ENCODE measurements around the gene ARID1B.
"Not testable (repeated sequence)": the region's sequence is repeated elsewhere in the genome, so short reads cannot be mapped to it uniquely, and the experiment has no call there.

ARID1B gene

DNA sequence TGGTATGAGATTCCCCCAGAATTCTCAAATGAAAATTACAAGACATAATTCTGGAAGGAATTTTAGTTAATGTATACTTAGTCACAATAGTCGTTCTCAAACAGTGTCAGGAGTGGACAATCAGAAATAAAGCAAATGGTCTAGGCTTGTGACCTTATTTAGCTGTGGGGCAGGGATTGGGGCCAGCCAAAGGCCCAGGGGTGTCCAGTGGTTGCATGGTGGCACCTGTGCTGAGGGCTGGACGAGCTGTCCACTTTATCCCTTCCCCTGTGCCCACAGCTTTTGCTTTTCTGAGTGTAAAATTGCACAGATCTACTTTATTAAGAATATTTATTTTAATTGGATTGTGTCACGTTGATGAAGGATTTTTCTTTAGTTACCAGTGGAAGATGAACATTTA is 195.0 kb downstream of the ARID1B start:
- DNase-seq: no peak

DNA sequence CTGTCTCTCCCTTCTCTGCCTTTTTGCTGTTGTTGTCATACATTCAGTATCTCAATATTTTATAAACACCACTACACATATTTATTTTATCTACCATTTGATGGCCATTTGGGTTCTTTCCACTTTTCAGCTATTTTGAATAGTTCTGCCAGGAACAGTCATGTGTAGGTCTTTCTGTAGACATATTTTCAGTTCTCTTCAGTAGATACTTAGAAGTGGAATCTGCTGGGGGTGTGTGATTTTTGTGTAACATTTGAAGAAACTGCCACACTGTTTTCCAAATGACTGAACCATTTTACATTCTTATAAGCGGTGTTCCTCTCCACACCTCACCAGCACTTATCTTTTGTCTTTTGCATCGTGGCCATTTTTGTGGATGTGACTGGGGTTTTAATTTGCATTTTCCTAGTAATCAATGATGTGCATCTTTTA is 197.7 kb downstream of the ARID1B start:
- no peak for DNase-seq

DNA sequence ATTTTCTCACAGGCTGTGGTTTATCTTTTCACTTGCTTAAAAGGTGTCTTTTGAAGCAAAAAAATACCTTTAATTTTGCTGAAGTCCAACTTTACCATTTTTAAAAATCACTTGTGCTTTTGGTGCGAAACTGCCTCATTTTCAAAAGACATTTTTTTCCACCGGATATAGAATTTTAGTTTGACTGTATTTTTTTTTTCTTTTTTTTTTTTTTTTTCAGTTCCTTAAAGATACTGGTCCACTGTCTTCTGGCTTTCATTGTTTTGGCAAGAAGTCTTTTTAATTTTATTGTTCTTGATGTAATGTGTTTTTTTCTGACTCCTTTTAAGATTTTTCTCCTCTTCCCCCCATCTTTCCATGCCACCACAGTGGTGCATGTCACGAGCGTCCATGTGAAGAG is 198.2 kb downstream of the ARID1B start:
- DNase-seq: no peak

DNA sequence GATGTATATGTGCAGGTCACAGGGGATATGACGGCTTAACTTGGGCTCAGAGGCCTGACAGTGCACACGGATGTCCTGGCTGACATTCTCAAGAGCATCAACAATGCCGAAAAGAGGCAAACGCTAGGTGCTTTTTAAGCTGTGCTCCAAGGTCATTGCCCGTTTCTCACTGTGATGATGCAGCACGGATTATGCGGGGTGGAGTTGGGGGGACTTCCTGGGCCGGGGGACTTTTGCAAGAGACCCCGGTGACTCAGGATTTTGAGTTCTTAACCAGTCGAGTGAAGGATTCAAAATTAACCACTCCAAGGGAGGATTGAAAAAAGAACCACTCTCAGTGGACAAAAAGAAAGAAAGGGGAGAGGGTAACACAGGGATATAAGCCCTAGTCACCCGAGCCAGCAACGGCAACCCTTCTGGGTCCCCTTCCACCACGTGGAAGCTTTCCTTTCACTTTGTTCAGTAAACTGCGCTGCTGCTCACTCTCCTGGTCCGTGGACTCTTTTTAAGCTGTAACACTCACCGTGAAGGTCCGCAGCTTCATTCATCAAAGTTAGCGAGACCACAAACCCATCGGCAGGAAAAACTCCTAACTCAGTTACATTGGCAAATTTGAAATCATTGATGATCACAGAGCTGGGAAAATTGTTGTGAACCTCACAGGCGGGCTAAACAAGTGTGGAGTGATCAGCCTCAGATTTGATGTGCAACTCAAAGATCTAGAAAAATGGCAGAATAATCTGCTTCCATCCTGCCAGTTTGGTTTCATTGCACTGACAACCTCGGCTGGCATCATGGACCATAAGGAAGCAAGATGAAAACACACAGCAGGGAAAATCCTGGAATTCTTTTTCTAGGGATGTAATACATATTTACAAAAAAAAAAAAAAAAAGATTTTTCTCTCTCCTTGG is 199.3 kb downstream of the ARID1B start:
- no peak for DNase-seq

DNA sequence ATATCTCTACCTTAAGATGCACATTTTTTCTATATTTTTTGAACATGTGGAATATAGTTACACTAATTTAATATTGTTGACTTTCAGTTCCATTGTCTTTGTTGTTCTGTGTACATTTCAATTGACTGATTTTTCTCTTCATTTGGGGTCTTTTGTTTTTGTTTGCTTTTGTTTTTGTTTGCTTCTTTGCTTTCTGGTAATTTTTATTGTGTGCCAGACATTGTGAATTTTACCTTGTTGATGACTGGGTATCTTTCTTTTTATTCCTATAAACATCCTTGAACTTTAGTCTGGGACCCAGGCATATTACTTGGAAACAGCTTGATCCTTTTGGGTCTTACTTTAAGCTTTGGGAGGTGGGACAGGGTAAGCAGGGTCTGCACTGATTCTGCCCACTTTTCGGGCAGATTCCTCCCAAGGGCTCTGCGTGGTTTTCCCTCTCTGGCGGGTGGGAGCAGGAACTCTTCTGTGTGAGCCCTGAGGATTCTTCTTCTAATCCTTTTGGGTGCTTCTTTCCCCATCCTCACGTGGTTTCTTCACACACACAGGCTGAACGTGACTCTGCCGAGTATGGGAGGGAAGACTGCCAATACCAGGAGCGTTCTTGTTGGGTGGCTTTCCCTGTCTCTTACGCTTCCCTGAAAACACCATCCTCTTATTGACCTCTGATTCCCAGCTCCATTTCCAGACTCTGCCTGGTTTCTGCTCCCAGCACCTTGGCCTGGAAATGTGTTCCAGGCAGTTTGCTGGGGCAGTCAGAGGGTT is 200.5 kb downstream of the ARID1B start:
- no peak for DNase-seq

DNA sequence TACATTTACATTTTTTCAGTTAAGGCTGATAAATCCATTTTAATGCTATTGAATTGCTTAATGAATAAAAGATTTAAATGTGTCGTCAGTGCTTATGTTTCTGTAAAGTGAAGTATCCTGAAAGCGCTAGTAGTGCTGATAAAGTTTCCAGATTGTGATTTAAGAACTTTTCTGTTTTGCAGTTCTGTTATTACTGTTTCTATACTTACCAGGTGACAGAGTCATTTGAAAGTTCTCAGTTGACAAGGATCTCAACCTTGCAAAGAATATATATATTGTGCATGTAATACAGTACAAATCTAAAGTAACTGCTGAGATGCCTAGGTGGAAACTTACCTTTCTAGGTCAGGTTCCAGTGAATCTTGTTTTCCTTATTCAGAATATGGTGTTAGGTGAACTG is 201.8 kb downstream of the ARID1B start:
- no peak for DNase-seq

DNA sequence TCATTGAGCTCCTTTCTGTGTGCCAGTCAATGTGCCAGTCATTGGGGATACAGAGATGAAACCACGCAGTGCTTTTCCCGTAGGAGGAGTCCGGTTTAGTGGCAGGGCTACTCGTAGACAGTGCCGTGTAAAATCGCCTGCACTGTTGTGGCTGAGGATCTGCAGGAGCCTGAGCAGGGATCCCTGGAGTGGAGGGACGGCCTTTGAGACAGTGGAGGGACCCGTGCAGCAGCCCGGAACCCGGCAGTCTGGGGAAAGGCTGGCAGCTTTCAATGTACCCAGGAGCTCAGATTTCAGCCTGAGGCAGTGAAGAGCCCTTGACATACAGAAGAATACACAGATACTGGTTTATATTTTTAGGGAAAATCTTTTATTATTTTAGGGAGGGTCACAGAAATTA is 203.3 kb downstream of the ARID1B start:
- peak; percentile 84 for DNase-seq

DNA sequence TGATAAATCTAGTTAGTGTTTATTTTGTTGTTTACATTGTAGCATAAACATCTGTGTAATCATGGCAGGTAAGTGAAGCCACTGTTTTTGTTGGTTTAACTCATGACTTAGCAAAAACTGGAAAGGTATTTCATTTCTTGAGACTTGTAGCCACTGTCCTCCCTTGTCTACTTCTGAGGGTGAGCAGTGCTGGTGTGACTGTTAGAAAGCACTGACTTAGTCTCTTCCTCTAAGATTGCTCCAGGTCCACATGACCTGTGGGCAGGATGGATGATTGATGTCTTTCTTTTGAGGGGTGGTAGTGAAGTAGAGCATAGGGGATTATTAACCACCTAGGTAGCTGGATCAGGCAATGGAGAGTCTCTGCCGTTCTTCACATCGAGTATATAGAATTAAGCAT is 203.8 kb downstream of the ARID1B start:
- DNase-seq: no peak

DNA sequence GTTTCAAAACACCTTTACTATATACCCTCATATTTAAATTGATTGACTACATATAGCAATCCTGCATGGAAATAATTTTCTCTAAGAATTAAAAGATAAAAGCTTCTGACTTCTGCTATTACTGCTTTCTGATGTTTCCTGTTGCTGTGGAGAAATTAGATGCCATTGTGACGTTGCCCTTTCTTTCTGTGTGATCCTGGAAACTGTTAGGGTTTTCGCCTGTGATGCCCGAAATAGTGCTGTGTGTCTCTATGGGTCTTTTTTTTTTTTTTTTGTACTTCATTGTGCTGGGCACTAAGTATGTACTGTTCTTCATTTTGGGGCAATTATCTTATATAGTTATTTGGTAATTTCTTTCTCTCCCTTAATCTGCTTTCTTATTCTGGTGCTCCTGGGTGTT is 205.0 kb downstream of the ARID1B start:
- DNase-seq: no peak

DNA sequence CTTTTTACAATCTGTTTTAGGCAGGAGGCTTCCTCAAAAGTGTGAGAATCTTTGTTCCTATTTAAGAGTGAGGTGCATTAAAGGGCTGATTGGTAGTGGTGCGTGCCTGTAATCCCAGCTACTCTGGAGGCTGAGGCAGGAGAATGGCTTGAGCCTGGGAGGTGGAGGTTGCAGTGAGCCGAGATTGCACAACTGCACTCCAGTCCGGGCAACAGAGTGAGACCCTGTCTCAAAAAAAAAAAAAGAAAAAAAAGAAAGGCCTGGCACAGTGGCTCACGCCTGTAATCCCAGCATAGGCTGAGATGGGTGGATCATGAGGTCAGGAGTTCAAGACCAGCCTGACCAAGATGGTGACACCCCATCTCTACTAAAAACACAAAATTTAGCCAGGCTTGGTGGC is 205.7 kb downstream of the ARID1B start:
- not testable (repeated sequence) for DNase-seq

DNA sequence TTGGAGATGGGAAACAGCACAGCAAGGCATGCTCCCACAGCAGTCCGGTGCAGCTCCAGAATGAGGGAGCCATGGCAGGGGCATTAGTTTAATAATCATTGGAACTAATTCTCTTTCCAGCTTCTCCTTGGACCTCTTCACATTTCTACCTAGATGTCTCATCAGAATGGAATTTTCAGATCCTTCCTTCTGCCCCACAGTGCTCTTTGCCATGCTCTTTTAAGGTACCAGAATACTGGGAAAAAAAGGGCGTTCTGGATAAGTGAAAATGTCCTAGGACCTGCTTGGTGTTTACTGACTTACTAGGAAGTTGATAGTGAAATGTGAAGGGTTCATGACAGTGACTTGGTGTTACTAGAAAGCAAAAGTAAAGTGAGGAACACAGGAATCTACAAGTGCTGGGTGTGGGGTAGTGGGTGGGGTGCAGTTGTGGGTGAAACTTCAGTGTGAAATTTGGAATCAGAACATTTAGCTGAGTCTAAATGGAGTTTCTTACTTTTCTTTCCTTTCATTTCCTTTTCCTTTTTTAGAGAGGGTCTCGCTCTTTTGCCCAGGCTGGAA is 207.1 kb downstream of the ARID1B start:
- no peak for DNase-seq

DNA sequence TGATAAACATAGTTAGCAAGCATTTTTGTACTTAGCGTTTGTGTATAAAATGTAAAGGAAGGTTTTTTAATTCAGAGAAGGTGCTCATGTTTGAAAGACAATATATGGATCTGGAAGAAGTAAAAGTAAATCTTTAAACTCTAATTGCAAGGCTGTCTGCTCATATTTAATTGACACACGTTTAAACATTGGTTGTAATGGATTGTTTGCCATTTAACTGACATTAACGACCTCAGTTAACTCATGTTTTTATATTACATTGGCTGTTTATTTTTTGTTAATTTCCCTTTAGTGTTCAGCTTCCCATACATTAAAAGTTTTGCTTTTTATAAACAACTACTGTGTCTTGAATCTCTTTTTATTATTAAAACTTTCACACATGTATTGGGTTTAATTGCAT is 208.1 kb downstream of the ARID1B start:
- no peak for DNase-seq

DNA sequence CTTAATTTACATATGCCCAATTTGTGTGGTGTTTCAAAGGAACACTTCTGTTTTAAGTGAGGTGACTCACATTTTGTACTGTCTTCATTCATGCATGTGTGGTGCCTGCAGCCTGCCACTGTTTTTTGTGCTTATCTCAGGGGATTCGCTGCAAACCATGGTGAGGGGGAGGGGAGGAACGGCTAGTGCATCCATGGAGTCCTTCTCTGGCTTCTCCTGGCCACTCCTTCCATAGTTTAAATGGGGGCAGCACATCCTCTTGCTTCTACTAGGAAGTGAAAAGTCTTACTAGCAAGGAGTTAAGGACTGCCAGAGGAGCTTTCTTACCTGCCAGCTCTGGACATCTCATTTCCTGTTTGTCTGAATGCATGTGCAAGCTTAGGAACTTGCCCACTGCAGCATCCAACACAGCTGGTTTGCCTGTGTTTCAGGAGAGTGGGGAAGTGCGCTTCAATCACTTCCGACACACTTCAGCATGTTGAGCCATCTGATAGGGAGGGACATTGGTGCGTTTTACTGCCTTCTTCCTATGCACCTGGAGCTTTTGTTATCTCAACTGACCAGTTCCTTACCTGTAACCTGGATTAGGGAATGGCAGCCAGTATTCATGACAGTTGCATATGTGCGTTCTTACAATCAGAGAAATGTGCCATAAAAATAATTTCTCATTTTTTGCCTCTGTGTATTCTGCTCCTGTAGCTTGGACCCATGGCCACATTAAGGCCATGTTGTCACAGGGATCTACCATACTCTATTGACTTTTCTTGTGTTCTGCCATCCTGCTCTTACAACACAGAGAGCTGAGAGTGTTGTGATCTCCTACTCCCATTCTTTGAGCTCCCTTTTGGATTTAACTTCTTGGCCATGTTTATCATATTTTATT is 211.3 kb downstream of the ARID1B start:
- peak; percentile 33 for DNase-seq

DNA sequence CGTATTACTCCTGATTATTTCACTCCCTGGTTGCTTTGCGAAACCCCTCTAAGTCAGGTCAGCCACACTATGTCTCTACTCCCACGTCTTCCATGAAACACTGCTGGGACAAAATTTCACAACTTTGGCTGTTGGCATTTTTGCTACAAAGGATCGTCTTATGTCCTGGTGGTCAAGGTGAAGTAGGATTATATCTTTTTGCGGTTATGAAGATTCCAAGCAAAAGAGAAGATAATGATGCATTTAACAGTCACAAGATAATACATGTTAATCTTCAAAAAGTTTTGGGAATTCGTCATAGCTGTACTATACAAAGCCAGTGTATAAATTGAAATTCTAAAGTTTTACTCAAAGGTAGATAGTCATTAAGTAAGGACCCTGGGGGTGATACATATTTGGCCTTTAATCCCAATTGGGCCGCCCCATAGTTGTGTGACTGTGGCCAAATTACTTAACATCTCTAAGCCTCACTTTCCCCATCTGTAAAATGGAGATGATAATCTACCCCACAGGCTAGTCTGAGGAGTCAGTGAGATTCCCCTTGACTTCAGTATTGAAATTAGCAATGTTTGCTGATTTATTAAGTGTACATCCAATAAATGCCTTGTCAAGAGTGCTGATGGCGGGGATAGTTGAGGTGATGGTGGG is 212.1 kb downstream of the ARID1B start:
- DNase-seq: no peak

DNA sequence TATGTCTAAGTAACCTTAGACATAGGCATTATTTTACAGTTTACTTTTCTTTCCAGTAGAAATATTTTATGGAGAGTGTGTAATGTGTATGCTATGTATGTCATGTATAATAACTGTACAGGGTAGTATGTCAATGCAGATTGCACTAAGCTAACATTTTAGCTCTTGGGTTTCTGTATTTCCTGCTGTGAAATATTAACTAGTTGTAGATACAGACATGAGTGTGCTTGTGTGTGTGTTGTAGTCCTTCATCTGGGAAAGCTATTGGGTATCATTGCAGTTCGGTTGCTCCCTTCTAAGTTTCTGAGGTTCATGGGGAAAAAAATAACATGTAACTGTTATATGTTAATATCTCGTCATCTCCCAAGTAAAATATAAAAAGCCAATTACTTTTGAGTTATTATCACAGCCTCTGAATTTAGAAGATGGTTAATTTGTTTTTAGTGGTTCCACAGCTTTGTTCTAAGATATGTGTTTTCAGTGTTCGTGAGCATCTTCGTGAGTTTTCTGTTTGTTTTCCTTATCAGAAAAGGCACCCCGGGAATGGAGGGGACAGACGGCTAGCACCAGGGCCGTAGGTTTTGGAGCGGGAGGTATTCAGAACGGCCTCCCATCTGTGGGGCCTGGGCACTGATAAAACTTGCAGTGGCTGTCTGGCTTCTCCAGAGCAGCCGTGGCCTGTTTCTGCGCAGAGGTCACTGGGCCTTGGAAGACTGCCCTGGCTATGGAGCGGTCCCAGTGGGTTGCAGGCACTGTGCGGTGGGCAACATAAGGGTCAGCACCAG is 215.0 kb downstream of the ARID1B start:
- DNase-seq: peak; percentile 22

DNA sequence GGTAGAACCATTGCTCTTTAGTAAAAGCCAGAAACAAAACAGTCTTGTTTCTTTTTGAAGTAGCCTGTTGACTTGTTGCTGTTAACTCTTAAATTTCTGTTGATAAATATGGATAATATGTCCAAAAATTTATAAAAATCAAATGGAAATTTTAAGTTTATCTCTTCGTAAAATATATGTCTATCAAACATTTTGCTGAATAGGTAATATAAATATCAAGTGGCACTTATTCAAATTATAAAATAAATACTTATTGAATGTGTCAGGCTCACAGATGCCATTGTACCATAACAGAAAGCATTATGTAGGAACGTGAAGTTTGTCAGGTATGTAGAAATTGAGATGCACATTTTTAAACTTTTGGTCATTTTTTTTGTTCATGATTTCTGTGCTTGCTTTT is 216.5 kb downstream of the ARID1B start:
- DNase-seq: no peak

DNA sequence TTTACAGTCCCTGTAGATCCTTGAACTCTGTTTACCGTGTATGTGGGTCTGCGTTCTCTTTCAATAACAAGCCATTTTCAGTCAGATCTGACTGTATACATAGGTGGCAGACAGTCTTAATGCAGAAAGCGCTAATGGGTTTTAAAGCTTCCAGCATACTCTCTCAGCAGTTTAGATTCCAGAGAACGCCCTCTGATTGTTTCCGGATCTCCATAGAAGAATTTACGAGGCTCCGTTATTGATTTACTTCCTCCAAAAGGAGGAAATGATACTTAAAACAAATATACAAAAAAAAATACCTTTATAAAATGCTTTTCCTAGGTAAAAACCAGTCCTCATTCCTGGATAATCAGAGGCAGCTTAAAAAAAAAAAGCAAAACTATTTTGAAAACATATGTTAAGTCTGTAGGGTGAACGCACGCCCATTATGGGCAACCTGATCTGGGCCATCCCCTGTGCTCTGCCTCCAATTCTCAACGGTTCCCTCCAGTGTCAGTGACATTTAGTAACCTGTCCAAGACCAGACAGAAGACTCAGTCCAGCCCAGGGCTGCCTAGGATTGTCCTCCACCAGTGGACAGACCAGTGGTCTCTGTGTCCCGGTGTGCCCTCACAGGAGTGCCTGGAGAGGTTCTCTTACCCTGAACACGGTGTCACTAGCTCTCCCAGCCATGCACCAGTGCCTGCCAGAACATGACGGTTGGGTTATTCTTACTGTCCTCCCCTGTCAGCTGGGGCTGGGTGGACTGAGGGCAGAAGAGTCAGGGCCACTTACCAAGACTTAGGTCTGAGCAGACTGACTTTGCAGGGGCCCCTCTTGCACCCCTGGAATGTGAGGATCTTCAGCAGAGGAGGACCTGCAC is 217.3 kb downstream of the ARID1B start:
- DNase-seq: no peak

DNA sequence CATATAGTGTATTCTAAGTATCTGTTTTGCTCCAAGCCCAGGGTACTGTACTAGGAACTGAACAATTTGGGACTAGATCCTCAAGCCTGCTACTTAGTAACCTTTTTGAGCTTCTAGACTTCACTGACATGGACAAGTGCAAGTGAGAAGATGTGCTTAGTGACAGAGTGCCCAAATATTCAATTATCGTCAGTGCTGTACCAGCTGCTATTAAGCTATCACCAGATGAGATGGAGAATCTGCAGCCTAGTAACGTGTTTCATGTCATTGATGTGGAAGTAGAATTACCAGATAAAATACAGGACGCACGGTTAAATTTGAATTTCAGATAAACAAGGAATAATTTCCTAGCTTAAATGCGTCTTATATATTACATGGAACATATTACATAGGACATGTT is 218.3 kb downstream of the ARID1B start:
- no peak for DNase-seq

DNA sequence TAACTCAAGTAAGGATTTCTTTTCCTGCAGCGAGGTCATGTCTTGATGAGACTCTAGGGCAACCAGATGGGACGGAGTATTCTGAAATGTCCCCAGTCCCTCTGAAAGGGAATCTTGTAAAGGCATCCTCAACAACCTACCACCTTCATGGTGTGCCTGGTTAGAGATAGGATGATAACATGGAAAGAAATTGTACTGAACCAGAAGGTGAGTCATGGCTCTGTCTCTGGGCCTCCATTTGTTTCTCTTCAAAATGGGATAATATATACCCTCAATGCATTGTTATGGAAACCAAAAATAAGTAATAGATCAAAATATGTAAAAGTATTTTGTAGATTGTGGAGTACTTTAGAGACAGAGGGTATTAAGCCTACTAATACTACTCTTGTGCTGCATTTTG is 219.1 kb downstream of the ARID1B start:
- DNase-seq: no peak

DNA sequence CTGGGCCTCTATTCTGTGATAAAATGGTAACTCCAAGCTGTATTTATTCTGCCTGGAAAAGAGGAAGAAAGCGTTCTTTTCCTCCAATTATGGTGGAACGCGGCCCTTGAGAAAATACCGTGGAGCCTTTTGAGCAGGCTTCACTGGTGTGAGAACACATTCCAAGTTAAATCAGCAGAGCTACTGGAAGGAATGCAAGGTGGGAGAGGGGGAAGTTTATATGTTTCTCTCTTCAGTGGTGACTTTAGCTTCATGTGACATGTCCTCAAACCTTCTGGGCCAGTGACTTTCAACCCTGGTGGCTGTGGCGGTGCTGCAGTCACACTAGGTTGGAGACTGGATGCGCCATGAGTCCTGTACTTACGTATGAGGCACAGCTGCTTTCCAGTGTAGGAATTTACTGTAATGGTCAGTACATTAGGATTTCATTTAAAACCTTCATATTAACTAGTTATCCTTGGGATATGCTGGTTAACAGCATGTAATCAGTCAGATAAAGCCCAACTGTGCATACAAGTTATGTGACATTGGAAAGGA is 221.7 kb downstream of the ARID1B start:
- no peak for DNase-seq
